ENCODE measurements around the gene CD8B.

The CD8B gene

GRCh38 chr2:86768189-86768949, 93.3 kb downstream of the CD8B start:
- DNase-seq = no peak

Data from activated naive CD4-positive, alpha-beta T cell treated with Interleukin-2 at 50 U/mL for 16 hours (primary cell).